GM21786 (cell line): ENCODE data around the gene HRH4.

Experiments used
- ATAC-seq: cut with Tn5 transposase; IDR thresholded peaks from one replicate; pipeline ENCODE4 v1.9.1; 2021; ENCODE audit not compliant: unreplicated experiment

HRH4 gene

GRCh38 chr18:24502667-24503523 lies 42.5 kb downstream of the HRH4 start:
- ATAC-seq, result no peak

- no peak for ATAC-seq
These were observed 44.0 kb downstream of the HRH4 start for GRCh38 chr18:24504401-24504800.

GRCh38 chr18:24506175-24506574 lies 45.7 kb downstream of the HRH4 start:
- no peak for ATAC-seq

- ATAC-seq, result no peak
These were observed 49.0 kb downstream of the HRH4 start for GRCh38 chr18:24509435-24509834.

- no peak for ATAC-seq
These were observed 54.0 kb downstream of the HRH4 start for GRCh38 chr18:24514439-24514838.

GRCh38 chr18:24515721-24516120 lies 55.3 kb downstream of the HRH4 start:
- no peak for ATAC-seq

GRCh38 chr18:24516261-24516660 lies 55.8 kb downstream of the HRH4 start:
- no peak for ATAC-seq

GRCh38 chr18:24517554-24517953 lies 57.1 kb downstream of the HRH4 start:
- ATAC-seq, result no peak

- no peak for ATAC-seq
These were observed 58.2 kb downstream of the HRH4 start for GRCh38 chr18:24518596-24518995.
